HTR-8/SVneo (cell line): Measurements from ENCODE around the gene NBL1.
A peak's percentile ranks its signal among the peaks of the same experiment; 100 is the strongest.

Experiments used
- DNase-seq: peaks from one replicate; pipeline ENCODE4 v3.0.0; 2011; ENCODE audit warnings: low spot score, mixed read lengths; ENCODE audit not compliant: insufficient read length
- FAIRE-seq: peaks from 2 replicates; lab custom pipeline; 2011; peaks lifted over from hg19 to GRCh38; lab: Jason Lieb, UNC

NBL1 gene

DNA sequence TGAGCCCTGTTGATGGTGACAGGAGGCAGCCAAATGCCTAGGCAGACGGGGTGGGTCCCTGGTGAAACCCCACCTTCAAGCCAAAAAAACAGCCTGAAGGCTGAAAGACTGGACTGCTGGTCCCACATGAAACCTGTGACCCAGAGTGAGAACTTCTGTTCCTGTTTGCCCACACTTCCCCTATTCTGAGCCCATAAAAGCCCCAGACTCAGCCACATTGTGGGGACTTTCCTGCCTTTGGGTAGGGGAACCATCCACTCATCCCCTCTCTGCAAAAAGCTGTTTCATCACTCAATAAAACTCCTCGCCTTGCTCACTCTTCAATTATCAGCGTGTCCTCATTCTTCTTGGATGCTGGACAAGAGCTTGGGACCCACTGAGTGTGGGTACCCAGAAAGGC is 45.7 kb downstream of the NBL1 start:
- no peak for DNase-seq
- FAIRE-seq = no peak

DNA sequence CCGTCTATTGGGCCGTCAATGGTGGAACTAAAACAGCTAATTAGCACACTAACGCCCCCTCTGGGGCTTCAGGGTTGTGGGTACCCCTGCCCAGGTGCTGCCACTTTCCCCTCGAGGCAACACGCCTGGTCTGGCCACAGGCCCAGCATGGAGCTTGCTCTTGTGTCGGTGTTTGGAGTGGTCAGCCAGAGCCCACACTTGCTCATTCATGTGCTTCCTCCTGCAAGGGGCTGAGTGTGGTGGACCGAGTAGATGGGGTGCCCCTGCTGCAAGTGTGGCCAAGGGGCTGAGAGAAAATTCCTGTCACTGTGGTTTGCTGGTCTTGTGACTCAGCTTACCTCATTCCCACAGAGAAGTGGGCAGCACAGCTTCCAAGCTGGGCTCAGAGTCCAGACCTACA is 46.2 kb downstream of the NBL1 start:
- DNase-seq (no peak), FAIRE-seq (no peak)

DNA sequence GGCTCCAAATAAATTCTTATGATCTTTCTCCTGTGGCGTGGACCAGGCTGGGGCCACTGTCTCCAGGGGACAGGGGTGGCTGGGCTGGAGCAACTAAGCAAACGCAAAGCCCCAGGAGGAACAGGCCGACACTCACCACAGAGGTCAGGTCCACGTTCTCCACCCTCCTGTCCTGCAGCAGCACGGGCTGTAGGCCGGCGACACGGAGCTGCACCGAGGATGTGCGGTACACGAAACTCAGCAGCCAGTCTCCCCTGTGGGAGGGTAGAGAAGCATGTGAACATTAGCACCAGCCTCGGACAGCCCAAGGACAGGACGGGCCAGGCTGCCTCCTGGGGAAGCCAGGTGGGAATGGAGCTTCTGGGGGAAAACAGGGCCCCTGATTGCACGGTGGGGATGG is 50.2 kb downstream of the NBL1 start:
- FAIRE-seq = no peak
- no peak for DNase-seq

DNA sequence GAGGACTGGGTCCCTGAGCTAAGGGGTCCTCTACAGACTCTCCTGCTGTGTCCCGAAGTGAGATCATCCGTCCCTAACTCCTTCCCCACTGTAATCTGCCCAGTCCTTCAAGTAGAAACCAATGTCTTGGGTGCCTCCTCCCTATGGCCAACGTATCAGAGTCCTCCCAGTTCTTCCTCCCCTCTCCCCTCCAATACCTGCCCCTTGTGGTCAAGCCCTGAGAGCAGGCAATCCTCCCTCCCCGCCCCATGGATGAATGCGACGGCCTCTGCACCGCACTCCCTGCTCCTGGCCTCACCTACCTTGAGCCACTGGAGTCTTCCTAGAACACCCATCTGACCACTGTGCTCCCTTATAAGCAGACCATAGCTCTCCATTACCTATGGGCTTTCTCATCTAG is 51.7 kb downstream of the NBL1 start:
- DNase-seq (no peak), FAIRE-seq (no peak)

DNA sequence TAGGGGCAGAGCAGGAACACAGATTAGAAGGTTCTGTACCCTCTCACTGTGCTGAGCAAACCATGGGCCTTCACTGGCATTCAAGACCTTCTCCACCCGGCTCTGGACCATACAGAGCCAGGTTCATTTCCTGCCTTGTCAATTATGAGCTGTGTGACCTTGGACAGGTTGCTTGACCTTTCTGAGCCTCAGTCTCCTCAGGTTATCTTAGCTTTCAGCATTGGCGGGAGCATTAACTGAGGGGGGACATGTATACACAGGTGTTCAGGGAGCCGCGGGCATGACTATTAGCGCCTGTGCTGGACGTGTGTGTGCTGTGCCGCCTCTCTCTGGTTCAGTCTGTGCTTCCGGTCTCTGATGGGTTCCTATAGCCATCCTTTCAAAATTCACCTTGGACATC is 52.7 kb downstream of the NBL1 start:
- no peak for FAIRE-seq
- DNase-seq = no peak

DNA sequence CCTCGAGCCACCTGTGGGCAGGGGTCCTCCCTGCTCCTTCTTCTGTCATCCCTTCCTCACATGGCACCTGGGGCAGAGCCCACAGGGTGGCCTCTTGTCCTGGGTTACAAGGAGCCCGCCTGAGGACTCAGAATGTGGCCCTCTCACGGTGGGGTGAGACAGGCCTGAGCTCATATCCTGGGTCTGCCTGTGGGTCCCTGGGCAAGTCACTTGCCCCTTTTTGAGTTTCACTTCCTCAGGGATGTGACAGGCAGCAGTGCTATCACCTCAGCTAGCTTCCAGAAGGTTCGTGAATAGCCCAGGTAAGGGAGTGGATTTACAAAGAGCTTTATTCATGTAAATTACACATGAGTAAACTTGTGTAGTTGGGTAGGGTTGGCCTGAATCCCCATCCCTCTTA is 54.1 kb downstream of the NBL1 start:
- no peak for FAIRE-seq

DNA sequence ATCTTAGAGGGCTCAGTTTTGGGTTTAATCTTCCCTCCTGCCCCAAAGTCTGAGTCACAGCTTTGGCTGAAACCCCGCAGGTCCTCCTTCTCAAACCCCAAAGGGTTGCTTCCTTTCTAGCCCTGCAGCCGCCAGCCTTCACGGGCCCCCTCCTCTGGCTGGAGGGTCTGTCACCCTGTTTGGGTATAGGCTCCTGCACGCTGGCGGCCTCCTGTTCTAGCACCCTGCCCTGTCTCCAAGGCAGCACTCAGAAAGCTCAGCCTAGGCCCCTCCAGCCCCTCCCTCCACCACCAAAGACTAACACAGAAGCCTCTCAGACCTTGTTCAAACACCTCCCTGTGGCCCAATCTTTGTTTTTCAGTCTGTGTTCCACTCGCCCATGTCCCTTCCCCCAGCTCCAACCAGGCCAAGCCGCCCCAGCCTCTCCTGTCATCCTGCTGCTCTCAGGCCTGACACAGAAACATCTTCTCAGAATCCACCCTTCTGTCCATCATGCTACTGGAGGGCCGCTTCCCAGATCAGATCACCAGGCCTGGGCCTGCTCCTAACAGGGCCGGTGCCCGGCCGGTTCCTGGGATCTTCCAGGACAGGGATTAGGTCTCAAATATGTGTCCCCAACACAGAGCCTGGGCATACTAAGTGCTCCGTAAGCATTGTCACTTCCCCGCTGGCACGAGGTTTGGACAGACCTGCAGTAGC is 56.1 kb downstream of the NBL1 start:
- FAIRE-seq = no peak
- DNase-seq = no peak

More for the DNA sequence above, 54.1 kb downstream of the NBL1 start:
- DNase-seq = no peak

DNA sequence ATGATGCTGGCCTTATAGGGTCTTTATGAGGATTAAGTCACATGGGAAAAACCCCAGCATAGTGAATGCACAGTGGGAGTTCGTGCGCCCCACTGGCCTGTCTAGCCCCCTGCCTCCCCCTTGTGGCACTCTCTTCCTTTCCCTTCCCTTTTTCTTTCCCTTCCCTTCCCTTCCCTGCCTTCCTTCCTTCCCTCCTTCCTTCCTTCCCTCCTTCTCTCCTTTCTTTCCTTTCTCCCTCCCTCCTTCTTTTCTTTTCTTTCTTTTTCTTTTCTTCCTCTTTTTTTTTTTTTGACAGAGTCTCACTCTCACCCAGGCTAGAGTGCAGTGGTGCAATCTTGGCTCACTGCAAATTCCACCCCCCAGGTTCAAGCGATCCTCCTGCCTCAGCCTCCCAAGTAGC is 59.2 kb downstream of the NBL1 start:
- no peak for FAIRE-seq
- DNase-seq = no peak

DNA sequence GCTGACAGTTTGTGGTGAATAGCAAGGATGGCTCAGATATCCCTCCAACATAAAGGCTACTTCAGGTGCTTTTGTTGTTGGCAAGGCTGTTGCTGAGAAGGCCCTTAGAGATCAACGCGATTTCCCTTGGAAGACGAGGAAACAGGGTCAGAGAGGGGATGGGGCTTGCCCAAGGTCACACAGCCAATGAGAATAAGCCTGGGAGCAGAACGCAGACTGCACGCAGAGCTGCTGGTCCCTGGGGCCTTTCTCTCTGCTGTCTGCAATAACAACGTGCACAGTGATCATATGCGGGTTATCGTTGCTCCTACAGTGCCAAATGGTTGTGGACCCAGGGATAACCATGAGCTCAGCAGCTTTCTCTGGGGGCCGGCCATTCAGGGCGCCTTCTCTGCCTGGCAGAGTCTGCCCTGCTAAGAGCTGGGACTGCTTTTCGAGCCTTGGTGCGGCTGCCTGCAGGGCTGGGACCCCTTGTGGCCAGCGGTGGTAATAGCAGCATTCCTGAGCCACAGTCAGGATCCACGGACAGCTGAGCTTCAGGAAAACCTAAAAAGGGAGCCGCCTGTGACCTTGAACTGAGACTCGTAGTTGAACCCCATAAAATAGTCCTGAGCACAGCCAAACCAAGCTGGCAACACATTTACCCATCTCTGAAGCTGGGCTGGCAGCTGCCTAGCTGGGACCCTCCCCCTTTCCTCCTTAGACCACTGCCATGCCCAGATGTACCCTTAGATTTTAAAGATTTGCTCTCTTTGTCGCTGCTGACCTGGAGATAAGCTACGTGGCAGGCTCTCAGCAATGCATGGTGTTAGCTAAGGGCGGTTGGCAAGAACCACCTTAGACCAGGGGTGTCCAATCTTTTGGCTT is 60.4 kb downstream of the NBL1 start:
- FAIRE-seq (peak; percentile 46), DNase-seq (peak; percentile 84)

DNA sequence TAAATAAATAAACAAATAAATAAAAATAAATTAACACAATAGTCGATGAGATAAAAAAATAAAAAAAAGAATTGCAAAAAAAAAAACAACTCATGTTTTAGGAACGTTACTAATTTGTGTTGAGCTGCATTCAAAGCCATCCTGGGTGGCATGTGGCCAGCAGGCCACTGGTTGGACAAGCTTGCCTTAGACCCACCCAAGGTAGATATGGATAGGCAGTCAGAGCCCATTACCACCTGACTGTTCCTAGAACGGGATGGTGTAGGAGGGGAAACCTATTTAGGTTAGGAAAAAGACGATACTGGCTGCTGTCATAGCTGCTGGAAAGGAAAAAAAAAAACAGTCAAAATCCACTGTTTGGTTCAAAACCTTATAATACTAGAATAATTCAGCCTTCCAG is 61.4 kb downstream of the NBL1 start:
- DNase-seq (no peak), FAIRE-seq (no peak)

DNA sequence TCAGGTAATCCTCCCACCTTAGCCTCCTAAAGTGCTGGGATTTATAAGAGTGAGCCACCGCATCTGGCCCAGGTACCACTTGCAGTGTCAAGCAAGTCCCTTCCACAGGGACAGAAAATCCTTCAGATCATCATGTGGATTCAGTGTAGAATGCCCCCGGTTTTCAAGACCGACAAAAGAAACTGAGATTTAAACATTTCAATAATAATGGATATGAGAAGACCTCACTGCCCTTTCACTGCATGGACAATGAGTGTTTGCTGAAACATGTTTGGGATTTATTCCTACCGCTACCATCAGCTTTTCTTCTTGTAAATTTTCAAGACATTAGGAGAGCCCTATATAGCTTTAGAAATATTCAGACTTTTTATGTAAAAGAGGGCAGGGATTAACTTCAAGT is 62.0 kb downstream of the NBL1 start:
- FAIRE-seq = no peak
- no peak for DNase-seq
